ENCODE measurements around the gene GPR35.

DNA sequence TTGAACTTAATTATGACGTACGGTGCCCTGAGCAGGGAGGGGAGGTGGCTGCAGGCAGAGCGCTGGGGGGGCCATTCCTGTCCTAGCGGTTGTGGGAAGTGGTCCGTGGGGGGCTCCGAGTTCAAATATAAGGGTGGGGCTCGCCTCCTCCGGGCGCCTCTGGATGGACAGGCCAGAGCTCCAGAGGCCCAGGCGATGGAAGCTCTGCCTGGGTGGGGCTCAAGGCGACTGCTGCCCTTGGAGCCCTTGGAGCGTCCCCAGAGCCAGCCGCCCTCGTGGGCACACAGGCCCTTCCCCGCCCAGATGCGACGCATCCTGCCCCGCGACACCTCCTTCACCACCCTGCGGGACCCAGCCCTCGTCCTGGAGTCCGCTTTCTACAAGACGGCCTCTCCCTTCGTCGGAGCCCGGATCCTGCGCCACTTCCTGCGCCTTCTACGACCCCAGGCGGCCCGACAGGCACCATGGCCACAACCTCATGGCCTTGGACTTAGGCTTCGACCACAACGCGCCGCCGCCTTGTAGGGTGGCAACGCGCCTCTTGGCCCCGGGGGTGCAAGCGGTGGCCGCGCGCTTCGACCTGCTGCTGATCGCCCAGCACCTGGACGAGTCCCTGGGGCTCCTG, 46.9 kb downstream of the GPR35 start:
- TF ChIP-seq, protein P1, sequence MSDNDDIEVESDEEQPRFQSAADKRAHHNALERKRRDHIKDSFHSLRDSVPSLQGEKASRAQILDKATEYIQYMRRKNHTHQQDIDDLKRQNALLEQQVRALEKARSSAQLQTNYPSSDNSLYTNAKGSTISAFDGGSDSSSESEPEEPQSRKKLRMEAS (CRISPR knock-in tag; IDR thresholded peaks at IDR 0.05), result no peak
- TF ChIP-seq ZNF263 (CRISPR knock-in tag; IDR thresholded peaks at IDR 0.05; ENCODE audit: low read depth) (no peak), NFYB (CRISPR knock-in tag; conservative IDR thresholded peaks at IDR 0.05; ENCODE audit: low read depth) (no peak), TEAD4 (CRISPR knock-in tag; IDR thresholded peaks at IDR 0.05) (no peak), ZBTB21 (CRISPR knock-in tag; IDR thresholded peaks at IDR 0.05; ENCODE audit: borderline replicate concordance) (no peak)
- TF ChIP-seq, protein P2, sequence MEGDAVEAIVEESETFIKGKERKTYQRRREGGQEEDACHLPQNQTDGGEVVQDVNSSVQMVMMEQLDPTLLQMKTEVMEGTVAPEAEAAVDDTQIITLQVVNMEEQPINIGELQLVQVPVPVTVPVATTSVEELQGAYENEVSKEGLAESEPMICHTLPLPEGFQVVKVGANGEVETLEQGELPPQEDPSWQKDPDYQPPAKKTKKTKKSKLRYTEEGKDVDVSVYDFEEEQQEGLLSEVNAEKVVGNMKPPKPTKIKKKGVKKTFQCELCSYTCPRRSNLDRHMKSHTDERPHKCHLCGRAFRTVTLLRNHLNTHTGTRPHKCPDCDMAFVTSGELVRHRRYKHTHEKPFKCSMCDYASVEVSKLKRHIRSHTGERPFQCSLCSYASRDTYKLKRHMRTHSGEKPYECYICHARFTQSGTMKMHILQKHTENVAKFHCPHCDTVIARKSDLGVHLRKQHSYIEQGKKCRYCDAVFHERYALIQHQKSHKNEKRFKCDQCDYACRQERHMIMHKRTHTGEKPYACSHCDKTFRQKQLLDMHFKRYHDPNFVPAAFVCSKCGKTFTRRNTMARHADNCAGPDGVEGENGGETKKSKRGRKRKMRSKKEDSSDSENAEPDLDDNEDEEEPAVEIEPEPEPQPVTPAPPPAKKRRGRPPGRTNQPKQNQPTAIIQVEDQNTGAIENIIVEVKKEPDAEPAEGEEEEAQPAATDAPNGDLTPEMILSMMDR (IDR thresholded peaks at IDR 0.05), result no peak
